T-helper 17 cell (primary cell): ENCODE measurements around the gene TBCCD1. TPM values are rescaled to one million over a fixed set of nuclear protein-coding genes. Genes with fewer than 3 reads are reported as not detected.
"Not testable (repeated sequence)": the region's sequence is repeated elsewhere in the genome, so short reads cannot be mapped to it uniquely, and the experiment has no call there.

Experiments used
- ATAC-seq: fragments of 150-1000 bp; cut with Tn5 transposase; 2 replicates; pipeline ENCODE4 v1.10.0; 2021; ENCODE audit warnings: mild to moderate bottlenecking, moderate library complexity
- DNase-seq, 3 donors: peaks; one replicate each; pipeline versions ENCODE4 v3.0.0 to v3.0.0-alpha.2; 2020 to 2021
- H3K9me3 ChIP-seq: one replicate; pipeline ENCODE4 v1.7.0; 2013; ENCODE audit warnings: low read length, mild to moderate bottlenecking; ENCODE audit not compliant: control insufficient read depth, poor library complexity, severe bottlenecking
- H3K27ac Mint-ChIP-seq: one replicate; pipeline ENCODE4 v1.8.0; 2022; ENCODE audit warnings: mild to moderate bottlenecking, moderate library complexity, mixed read lengths
- H3K27me3 Mint-ChIP-seq: one replicate; pipeline ENCODE4 v1.8.0; 2022; ENCODE audit warnings: mixed read lengths
- H3K36me3 Mint-ChIP-seq: one replicate; pipeline ENCODE4 v1.8.0; 2022; ENCODE audit warnings: low read depth, mixed read lengths
- H3K4me1 Mint-ChIP-seq: one replicate; pipeline ENCODE4 v1.8.0; 2022; ENCODE audit warnings: mild to moderate bottlenecking, mixed read lengths
- H3K4me3 Mint-ChIP-seq: one replicate; pipeline ENCODE4 v1.8.0; 2022; ENCODE audit warnings: mild to moderate bottlenecking, moderate library complexity, mixed read lengths
- total RNA-seq, 4 donors: library from RNA in 2 of 4; stranded (reverse) in 2 of 4; gene quantifications; one replicate each; pipeline ENCODE4 v1.2.3 and lab custom pipeline; 2022 to 2026

TBCCD1 gene
- total RNA-seq, 2 donors from 2014 or later = 12.9 to 14.2 TPM

DNA sequence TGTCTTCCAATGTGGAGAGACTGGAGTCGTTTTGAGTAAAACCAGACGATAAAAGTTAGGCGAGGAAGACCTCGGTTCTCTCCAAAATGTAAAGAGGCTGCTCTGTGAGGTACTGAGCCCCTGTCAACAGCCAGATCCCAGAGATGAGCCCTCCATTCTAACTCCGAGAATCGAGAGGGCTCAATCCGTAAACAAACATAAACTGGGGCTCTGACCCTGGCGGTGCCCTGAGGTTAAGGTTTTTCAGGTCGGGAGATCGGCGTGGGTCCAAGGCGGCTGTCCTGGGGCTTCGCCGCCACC, 417 bp downstream of the TBCCD1 start:
- H3K4me1 Mint-ChIP-seq = peaks cover 40% of the 10 kb centered on the region
- no peak for DNase-seq
- no peaks in the 10 kb centered on the region for H3K27me3 Mint-ChIP-seq
- H3K4me3 Mint-ChIP-seq = peak overlapping the region; percentile 94
- no peak for ATAC-seq
- peak overlapping the region; percentile 92 for H3K27ac Mint-ChIP-seq
- peaks cover 2% of the 10 kb centered on the region for H3K36me3 Mint-ChIP-seq
- H3K9me3 ChIP-seq = no peaks in the 10 kb centered on the region

GRCh38 chr3:186564586-186564985, 2.6 kb downstream of the TBCCD1 start:
- DNase-seq = no peak
- H3K36me3 Mint-ChIP-seq = no peaks in the 10 kb centered on the region
- H3K27me3 Mint-ChIP-seq = no peaks in the 10 kb centered on the region
- peaks cover 29% of the 10 kb centered on the region for H3K4me1 Mint-ChIP-seq
- no peak overlapping the region for H3K27ac Mint-ChIP-seq
- peak overlapping the region; percentile 5 for H3K4me3 Mint-ChIP-seq
- no peak for ATAC-seq
- no peaks in the 10 kb centered on the region for H3K9me3 ChIP-seq

DNA sequence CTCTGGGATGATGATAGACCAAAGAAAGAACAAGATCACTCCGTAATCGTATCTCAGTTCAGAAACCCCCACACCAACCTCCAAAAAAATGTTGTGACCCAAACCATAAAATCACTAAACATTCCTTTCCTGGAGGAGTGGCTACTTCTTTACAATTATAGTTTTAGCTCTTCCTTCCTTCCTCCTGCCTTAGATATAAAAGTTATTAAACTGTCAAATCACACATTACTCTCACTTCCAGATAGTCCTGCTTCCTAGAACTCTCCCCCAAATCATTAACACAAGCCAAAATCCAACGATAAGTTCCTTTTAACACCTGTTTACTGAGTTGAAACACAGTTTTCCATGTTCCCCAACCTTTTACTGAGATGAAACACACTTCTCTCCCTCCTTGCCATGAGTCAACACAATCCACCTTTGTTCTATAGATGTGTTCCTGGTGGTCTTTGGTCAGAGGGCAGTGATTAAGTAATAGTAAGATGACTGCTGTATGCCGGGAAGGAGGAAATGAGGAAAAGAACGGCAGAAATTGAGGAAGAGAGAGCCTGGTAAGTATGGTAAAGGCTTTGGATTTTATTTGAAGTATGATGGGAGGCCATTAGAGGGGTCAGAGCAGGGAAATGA, 14.6 kb downstream of the TBCCD1 start:
- DNase-seq = no peak
- peaks cover 13% of the 10 kb centered on the region for H3K4me1 Mint-ChIP-seq
- H3K27ac Mint-ChIP-seq = peak overlapping the region; percentile 11
- no peaks in the 10 kb centered on the region for H3K27me3 Mint-ChIP-seq
- no peak overlapping the region for H3K4me3 Mint-ChIP-seq
- peaks cover 14% of the 10 kb centered on the region for H3K36me3 Mint-ChIP-seq
- no peak for ATAC-seq
- no peaks in the 10 kb centered on the region for H3K9me3 ChIP-seq

DNA sequence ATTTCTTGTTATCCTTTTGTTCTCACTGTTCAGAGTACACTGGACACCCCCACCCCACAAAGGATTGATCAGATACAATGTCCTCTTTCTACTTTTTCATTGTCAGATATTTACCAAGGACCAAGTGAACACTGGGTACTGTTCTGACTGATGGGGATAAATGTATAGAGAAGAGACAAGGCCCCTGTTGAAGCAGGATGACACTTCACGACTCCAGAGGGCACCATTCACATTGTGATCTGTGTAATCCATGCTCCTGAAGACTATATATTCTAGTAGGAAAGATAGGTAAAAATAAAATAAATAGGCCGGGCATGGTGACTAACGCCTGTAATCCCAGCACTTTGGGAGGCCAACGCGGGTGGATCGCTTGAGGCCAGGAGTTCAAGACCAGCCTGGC, 15.8 kb downstream of the TBCCD1 start:
- Mint-ChIP-seq H3K27ac (no peak overlapping the region), H3K4me1 (peaks cover 10% of the 10 kb centered on the region), H3K4me3 (no peak overlapping the region), H3K36me3 (peaks cover 10% of the 10 kb centered on the region), H3K27me3 (no peaks in the 10 kb centered on the region)
- no peak for DNase-seq
- no peak for ATAC-seq
- H3K9me3 ChIP-seq = no peaks in the 10 kb centered on the region

GRCh38 chr3:186549497-186549896, 17.6 kb downstream of the TBCCD1 start:
- no peaks in the 10 kb centered on the region for H3K9me3 ChIP-seq
- no peak overlapping the region for H3K27ac Mint-ChIP-seq
- H3K4me1 Mint-ChIP-seq = peaks cover 10% of the 10 kb centered on the region
- H3K27me3 Mint-ChIP-seq = no peaks in the 10 kb centered on the region
- H3K4me3 Mint-ChIP-seq = no peak overlapping the region
- DNase-seq (no peak), ATAC-seq (no peak)
- peaks cover 10% of the 10 kb centered on the region for H3K36me3 Mint-ChIP-seq

GRCh38 chr3:186544281-186544680, 22.9 kb downstream of the TBCCD1 start, which contains the start of gene CRYGS:
Gene CRYGS (minus strand): TSS chr3:186544380. CDS start chr3:186544326, 54 bp downstream.
- H3K36me3 Mint-ChIP-seq = no peaks in the 10 kb centered on the region

GRCh38 chr3:186540835-186541226, 26.3 kb downstream of the TBCCD1 start:
- peaks cover 11% of the 10 kb centered on the region for H3K4me1 Mint-ChIP-seq
- H3K27ac Mint-ChIP-seq = peak overlapping the region; percentile 74
- DNase-seq (no peak), ATAC-seq (peak; percentile 37)
- H3K9me3 ChIP-seq = no peaks in the 10 kb centered on the region
- peak overlapping the region; percentile 67 for H3K4me3 Mint-ChIP-seq
- no peaks in the 10 kb centered on the region for H3K27me3 Mint-ChIP-seq
- no peaks in the 10 kb centered on the region for H3K36me3 Mint-ChIP-seq

More at GRCh38 chr3:186544281-186544680, 22.9 kb downstream of the TBCCD1 start, which contains the start of gene CRYGS:
- no peaks in the 10 kb centered on the region for H3K9me3 ChIP-seq
- Mint-ChIP-seq H3K4me1 (peaks cover 10% of the 10 kb centered on the region), H3K4me3 (no peak within 1 kb of the TSS), H3K27me3 (no peaks in the 10 kb centered on the region), H3K27ac (peak within 1 kb of the TSS; percentile 24)
- no peak for ATAC-seq
- DNase-seq = no peak

- ATAC-seq (peak; percentile 98), DNase-seq (peak; percentile 50 to 80 (median 70))
- H3K9me3 ChIP-seq = no peaks in the 10 kb centered on the region
- H3K4me1 Mint-ChIP-seq = peaks cover 14% of the 10 kb centered on the region
- H3K27ac Mint-ChIP-seq = peak overlapping the region; percentile 74
- H3K36me3 Mint-ChIP-seq = no peaks in the 10 kb centered on the region
- no peaks in the 10 kb centered on the region for H3K27me3 Mint-ChIP-seq
- peak overlapping the region; percentile 67 for H3K4me3 Mint-ChIP-seq
Observed at GRCh38 chr3:186540221-186540834, 26.8 kb downstream of the TBCCD1 start.

GRCh38 chr3:186538779-186539178, 28.4 kb downstream of the TBCCD1 start:
- Mint-ChIP-seq H3K4me3 (no peak overlapping the region), H3K4me1 (peaks cover 29% of the 10 kb centered on the region), H3K27me3 (no peaks in the 10 kb centered on the region), H3K36me3 (no peaks in the 10 kb centered on the region), H3K27ac (peak overlapping the region; percentile 95)
- DNase-seq = no peak
- no peaks in the 10 kb centered on the region for H3K9me3 ChIP-seq
- no peak for ATAC-seq

GRCh38 chr3:186536883-186537844, 30.0 kb downstream of the TBCCD1 start:
- H3K4me1 Mint-ChIP-seq = peaks cover 33% of the 10 kb centered on the region
- H3K9me3 ChIP-seq = no peaks in the 10 kb centered on the region
- DNase-seq = no peak
- no peaks in the 10 kb centered on the region for H3K27me3 Mint-ChIP-seq
- H3K4me3 Mint-ChIP-seq = no peak overlapping the region
- peak overlapping the region; percentile 95 for H3K27ac Mint-ChIP-seq
- no peaks in the 10 kb centered on the region for H3K36me3 Mint-ChIP-seq
- ATAC-seq = no peak

- Mint-ChIP-seq H3K27ac (peak overlapping the region; percentile 95), H3K4me1 (peaks cover 29% of the 10 kb centered on the region), H3K27me3 (no peaks in the 10 kb centered on the region), H3K36me3 (no peaks in the 10 kb centered on the region), H3K4me3 (peak overlapping the region; percentile 76)
- no peaks in the 10 kb centered on the region for H3K9me3 ChIP-seq
- ATAC-seq = peak; percentile 97
- DNase-seq = peak in 1 of 3 donors; percentile 12
Observed at GRCh38 chr3:186534113-186534669, 32.9 kb downstream of the TBCCD1 start.

DNA sequence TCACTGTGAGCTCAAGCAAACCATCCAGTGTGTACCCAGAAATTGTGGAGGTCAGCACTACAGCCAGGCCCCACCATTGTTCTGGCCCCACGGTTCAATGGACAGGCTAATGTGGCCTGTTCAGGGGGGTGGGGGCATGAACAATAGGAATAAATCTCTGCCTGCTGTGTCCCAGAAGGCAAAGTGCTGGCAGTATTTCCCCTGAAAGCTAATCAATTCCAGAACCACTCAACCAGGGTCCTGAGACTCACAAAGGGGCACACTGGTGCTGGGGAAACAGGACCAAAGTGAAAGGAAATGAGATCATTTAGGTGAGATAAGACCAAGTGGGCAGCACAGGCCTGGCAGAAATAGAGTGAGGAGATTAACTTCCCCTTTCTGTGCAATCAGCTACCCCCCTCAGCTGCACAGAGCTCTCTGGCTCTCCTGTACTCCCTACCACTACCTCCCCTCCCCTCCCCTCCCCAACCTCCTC, 34.5 kb downstream of the TBCCD1 start:
- DNase-seq = no peak
- Mint-ChIP-seq H3K36me3 (peaks cover 4% of the 10 kb centered on the region), H3K27me3 (no peaks in the 10 kb centered on the region), H3K27ac (peak overlapping the region; percentile 4), H3K4me3 (no peak overlapping the region), H3K4me1 (peaks cover 35% of the 10 kb centered on the region)
- H3K9me3 ChIP-seq = no peaks in the 10 kb centered on the region
- ATAC-seq = no peak

DNA sequence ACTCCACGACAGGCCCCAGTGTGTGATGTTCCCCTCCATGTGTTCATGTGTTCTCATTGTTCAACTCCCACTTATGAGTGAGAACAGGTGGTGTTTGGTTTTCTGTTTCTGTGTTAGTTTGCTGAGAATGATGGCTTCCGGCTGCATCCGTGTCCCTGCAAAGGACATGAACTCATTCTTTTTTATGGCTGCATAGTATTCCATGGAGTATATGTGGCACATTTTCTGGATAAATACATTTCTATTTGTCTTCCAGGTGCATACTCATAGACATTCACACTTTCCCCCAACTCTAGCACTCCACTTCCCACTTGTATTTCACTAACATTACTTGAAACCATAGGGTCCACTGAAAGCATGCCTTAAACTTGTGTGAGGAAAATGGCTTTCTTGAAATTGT, 35.4 kb downstream of the TBCCD1 start:
- H3K27ac Mint-ChIP-seq, H3K4me3 Mint-ChIP-seq, ATAC-seq, H3K27me3 Mint-ChIP-seq, H3K9me3 ChIP-seq, DNase-seq, H3K36me3 Mint-ChIP-seq: not testable (repeated sequence)
- peaks cover 35% of the 10 kb centered on the region for H3K4me1 Mint-ChIP-seq
